ENCODE data around the gene CTNNA3. TPM values are rescaled to one million over a fixed set of nuclear protein-coding genes. Genes with fewer than 3 reads are reported as not detected.

CTNNA3 gene
- total RNA-seq, 2 donors from 2014 or later = 20.3 to 23.8 TPM

DNA sequence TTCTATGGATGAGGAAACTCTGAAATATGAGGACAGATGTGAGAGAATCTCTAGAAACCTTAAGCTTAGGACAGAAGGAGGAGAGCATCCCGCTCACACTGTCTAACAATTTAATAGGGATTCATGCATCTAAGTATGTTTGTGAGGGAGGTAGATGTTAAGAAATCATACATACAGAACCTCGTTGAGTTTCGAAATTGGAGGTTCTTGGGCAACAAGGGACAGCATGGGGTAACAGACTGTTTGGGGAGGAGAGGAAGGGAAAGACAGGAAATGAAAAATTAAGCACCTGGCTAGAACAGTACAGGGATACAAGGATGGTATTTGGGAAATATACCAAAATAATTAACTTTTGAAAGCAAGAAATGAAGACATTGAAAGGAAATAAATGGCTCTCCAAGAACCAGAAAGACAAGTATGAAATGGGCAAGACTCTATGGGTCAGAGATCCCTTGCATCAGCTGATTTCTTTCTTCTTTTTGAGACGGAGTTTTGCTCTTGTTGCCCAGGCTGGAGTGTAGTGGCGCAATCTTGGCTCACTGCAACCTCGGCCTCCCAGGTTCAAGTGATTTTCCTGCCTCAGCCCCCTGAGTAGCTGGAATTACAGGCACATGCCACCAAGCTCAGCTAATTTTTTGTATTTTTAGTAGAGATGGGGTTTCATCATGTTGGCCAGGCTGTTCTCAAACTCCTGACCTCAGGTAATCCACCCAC lies 207.9 kb downstream of the CTNNA3 start:
- Histone ChIP-seq H3K9me3 (no peaks in the 10 kb centered on the region), H3K36me3 (no peaks in the 10 kb centered on the region), H3K4me3 (no peak overlapping the region), H3K4me1 (no peaks in the 10 kb centered on the region), H3K27me3 (no peaks in the 10 kb centered on the region), H3K27ac (no peak overlapping the region)
- TF ChIP-seq, protein P1, sequence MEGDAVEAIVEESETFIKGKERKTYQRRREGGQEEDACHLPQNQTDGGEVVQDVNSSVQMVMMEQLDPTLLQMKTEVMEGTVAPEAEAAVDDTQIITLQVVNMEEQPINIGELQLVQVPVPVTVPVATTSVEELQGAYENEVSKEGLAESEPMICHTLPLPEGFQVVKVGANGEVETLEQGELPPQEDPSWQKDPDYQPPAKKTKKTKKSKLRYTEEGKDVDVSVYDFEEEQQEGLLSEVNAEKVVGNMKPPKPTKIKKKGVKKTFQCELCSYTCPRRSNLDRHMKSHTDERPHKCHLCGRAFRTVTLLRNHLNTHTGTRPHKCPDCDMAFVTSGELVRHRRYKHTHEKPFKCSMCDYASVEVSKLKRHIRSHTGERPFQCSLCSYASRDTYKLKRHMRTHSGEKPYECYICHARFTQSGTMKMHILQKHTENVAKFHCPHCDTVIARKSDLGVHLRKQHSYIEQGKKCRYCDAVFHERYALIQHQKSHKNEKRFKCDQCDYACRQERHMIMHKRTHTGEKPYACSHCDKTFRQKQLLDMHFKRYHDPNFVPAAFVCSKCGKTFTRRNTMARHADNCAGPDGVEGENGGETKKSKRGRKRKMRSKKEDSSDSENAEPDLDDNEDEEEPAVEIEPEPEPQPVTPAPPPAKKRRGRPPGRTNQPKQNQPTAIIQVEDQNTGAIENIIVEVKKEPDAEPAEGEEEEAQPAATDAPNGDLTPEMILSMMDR (IDR thresholded peaks at IDR 0.05) = no peak
- no peak for DNase-seq (ENCODE audit: low spot score)

DNA sequence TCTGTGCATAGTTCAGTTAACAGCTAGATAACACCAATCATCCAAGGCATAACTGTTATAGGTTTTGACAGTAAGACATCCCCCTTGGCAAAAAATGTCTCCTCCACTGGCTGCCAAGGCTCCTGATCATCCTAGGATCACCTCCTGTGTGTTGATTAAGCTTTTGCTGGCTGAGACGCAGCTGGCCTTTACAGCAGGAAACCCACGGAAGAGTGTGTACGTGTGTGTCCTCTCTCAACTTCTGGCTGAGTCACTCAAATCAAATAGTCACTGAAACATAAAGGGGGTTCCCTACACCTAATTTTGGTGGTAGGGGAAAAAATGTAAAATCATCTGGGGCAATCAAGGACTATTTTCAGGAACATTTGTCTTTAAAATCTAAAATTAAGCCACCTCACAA lies 208.8 kb downstream of the CTNNA3 start:
- Histone ChIP-seq H3K27me3 (no peaks in the 10 kb centered on the region), H3K27ac (no peak overlapping the region), H3K9me3 (no peaks in the 10 kb centered on the region), H3K36me3 (no peaks in the 10 kb centered on the region), H3K4me3 (no peak overlapping the region), H3K4me1 (no peaks in the 10 kb centered on the region)
- no peak for DNase-seq (ENCODE audit: low spot score)
- TF ChIP-seq, protein P1 (IDR thresholded peaks at IDR 0.05) = no peak

DNA sequence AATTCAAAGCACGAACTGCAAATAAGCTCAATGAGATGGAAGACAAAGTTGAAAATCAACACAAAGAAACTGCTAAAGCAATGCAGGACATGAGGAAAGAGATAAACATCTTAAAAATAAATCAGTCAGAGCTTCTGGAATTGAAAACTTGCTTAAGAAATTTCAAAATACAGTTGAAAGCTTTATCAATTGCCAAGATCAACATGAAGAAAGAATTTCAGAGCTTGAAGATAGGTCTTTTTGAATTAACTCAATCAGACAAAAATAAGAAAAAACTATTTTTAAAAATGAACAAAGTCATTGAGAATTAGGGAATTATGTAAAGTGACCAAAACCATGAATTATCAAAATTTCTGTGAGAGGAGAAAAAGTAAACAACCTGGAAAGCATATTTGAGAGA lies 218.1 kb downstream of the CTNNA3 start:
- Histone ChIP-seq H3K4me1 (no peaks in the 10 kb centered on the region), H3K27me3 (no peaks in the 10 kb centered on the region), H3K27ac (no peak overlapping the region), H3K9me3 (peaks cover 0 to 17% of the 10 kb centered on the region in 2 donors), H3K36me3 (no peaks in the 10 kb centered on the region), H3K4me3 (no peak overlapping the region)
- no peak for DNase-seq (ENCODE audit: low spot score)
- TF ChIP-seq, protein P1 (IDR thresholded peaks at IDR 0.05) = no peak

DNA sequence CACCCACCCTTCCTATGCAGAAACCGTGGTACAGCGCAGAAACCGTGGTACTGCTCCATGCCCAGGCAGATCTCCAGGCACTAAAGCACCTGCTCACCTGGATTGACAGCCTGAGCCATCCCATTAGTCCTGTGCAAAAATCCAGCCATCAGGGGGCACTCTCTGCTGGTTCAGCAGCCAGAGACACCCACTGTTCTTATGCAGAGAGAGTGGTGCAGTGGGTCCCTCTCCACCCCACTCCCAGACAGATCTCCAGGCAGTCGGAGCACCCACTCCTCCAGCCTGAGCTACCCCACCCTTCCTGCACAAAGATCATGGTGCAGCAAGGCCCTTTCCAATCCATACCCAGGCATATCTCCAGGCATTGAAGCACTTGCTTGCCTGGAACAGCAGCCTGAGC lies 219.8 kb downstream of the CTNNA3 start:
- H3K4me1 ChIP-seq = no peaks in the 10 kb centered on the region
- DNase-seq (ENCODE audit: low spot score) = no peak
- no peak overlapping the region for H3K4me3 ChIP-seq
- H3K27ac ChIP-seq = no peak overlapping the region
- no peaks in the 10 kb centered on the region for H3K27me3 ChIP-seq
- peaks cover 0 to 17% of the 10 kb centered on the region in 2 donors for H3K9me3 ChIP-seq
- TF ChIP-seq, protein P1 (IDR thresholded peaks at IDR 0.05) = no peak
- no peaks in the 10 kb centered on the region for H3K36me3 ChIP-seq

DNA sequence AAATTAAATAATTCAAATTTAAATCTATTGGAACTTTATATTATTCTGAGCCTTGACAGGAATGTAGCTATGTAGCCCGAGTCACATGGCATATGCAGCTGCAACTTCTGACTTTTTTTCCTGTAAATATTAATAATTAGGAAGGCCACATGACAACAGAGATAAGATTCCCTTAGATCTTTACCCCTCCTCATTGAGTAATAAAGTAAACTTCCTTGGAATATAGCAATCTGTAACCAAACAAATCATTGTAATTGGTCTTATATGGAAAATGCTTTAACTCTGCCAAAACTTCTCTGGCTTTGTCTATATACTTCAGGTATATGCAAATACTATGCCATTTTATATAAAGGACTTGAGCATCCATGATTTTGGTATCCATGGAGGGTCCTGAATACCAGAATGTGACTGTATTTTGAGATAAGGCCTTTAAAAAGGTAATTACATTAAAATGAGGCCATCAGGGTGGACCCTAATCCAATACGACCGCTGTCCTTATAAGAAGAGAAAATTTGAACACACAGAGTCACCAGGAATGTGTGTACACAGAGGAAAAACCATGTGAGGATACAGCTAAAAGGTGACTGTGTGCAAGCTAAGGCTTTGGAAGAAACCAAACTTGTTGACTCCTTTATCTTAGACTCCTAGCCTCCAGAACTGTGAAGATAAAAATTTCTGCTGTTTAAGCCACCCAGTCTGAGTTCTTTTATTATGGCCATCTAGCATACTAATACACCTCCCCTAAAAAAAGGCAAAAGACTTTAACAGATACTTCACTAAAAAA lies 222.0 kb downstream of the CTNNA3 start:
- TF ChIP-seq, protein P1 (IDR thresholded peaks at IDR 0.05) = no peak
- peaks cover 0 to 17% of the 10 kb centered on the region in 2 donors for H3K9me3 ChIP-seq
- H3K4me1 ChIP-seq = no peaks in the 10 kb centered on the region
- no peaks in the 10 kb centered on the region for H3K36me3 ChIP-seq
- H3K4me3 ChIP-seq = no peak overlapping the region
- DNase-seq (ENCODE audit: low spot score) = no peak
- H3K27ac ChIP-seq = no peak overlapping the region
- H3K27me3 ChIP-seq = no peaks in the 10 kb centered on the region

Measured in right atrium auricular region (tissue), 2 donors.